PFSK-1 (cell line): Measurements from ENCODE around the gene USHBP1.

Source experiments
- FOXP2 ChIP-seq: optimal IDR thresholded peaks from 2 replicates; pipeline ENCODE3; 2011; ENCODE audit warnings: borderline replicate concordance, control low read depth, inconsistent platforms; ENCODE audit not compliant: insufficient read depth; ENCODE audit errors: extremely low read length, extremely low read depth
- POLR2AphosphoS5 ChIP-seq: IDR thresholded peaks from 2 replicates; pipeline ENCODE4 v1.6.1; 2012; ENCODE audit warnings: low read depth, mild to moderate bottlenecking, control low read depth, low read length, moderate library complexity
- TAF1 ChIP-seq: IDR thresholded peaks from 2 replicates; pipeline ENCODE4 v1.6.1; 2012; ENCODE audit warnings: low read length, control low read depth, borderline replicate concordance; ENCODE audit not compliant: insufficient read depth
- TF ChIP-seq, protein P1 (sequence below), 2 experiments: IDR thresholded peaks; 2 replicates each; pipeline versions ENCODE4 v1.6.1 to v1.8.0; 2011 to 2012; ENCODE audit warnings: low read depth in 2 of 2, low read length in 2 of 2, control low read depth in 1 of 2, inconsistent platforms in 1 of 2, mild to moderate bottlenecking in 1 of 2, moderate library complexity in 1 of 2; ENCODE audit not compliant: insufficient read depth in 1 of 2

DNA sequence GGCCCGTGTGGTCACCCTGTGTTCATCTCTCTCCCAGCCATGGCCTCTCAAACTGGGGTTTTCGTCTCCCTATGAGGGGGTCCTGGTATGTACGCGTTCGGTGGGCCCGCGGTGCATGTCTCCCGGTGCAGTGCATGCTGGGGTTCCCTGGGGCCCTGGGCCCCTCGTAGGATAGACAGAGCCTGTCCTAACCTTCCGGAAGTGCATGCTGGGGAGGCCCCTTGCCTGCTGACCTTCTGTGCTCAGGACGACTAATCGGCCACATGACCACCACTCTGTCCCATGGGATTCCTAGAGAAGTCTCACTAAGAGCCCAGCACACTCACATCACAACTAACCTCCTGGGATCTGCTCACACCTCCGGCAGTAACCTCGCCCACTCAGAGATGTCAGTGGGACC is 54.2 kb downstream of the USHBP1 start:
- TF ChIP-seq, protein P1, sequence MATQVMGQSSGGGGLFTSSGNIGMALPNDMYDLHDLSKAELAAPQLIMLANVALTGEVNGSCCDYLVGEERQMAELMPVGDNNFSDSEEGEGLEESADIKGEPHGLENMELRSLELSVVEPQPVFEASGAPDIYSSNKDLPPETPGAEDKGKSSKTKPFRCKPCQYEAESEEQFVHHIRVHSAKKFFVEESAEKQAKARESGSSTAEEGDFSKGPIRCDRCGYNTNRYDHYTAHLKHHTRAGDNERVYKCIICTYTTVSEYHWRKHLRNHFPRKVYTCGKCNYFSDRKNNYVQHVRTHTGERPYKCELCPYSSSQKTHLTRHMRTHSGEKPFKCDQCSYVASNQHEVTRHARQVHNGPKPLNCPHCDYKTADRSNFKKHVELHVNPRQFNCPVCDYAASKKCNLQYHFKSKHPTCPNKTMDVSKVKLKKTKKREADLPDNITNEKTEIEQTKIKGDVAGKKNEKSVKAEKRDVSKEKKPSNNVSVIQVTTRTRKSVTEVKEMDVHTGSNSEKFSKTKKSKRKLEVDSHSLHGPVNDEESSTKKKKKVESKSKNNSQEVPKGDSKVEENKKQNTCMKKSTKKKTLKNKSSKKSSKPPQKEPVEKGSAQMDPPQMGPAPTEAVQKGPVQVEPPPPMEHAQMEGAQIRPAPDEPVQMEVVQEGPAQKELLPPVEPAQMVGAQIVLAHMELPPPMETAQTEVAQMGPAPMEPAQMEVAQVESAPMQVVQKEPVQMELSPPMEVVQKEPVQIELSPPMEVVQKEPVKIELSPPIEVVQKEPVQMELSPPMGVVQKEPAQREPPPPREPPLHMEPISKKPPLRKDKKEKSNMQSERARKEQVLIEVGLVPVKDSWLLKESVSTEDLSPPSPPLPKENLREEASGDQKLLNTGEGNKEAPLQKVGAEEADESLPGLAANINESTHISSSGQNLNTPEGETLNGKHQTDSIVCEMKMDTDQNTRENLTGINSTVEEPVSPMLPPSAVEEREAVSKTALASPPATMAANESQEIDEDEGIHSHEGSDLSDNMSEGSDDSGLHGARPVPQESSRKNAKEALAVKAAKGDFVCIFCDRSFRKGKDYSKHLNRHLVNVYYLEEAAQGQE (IDR thresholded peaks at IDR 0.05; ENCODE audit: insufficient read depth in 1 of 2, low read depth in 2 of 2, low read length in 2 of 2), result no peak
- no peak for TF ChIP-seq POLR2AphosphoS5
- no peak for TF ChIP-seq TAF1
- no peak for TF ChIP-seq FOXP2
